ENCODE results near the gene NFS1. TPM values are rescaled to one million over a fixed set of nuclear protein-coding genes. Genes with fewer than 3 reads are reported as not detected.
A peak's percentile ranks its signal among the peaks of the same experiment; 100 is the strongest.
"Not testable (repeated sequence)": the region's sequence is repeated elsewhere in the genome, so short reads cannot be mapped to it uniquely, and the experiment has no call there.

Gene NFS1
- total and polyA plus RNA-seq, 3 experiments from 2014 or later = 18.8 to 37.7 (median 36.4) TPM

DNA sequence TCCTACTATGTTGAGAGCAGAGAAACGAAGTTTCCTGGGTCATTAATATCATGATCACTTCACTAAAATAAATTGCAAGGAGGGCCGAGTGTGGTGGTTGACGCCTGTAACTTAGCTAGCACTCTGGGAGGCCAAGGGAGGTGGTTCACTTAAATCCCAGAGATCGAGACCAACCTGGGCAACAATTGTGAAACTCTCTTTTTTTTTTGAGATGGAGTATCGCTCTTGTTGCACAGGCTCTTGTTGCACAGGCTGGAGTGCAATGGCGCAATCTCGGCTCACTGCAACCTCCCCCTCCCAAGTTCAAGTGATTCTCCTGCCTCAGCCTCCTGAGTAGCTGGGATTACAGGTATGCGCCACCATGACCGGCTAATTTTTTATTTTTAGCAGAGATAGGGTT is 14.0 kb upstream of the NFS1 start:
- CTCF ChIA-PET; H3K9me3 Mint-ChIP-seq; H3K9me3 ChIP-seq (ENCODE audit: low read length); H3K27ac ChIP-seq (ENCODE audit: low read depth, low read length); H3K4me3 ChIP-seq (ENCODE audit: low read length); H3K27me3 Mint-ChIP-seq; H3K27me3 ChIP-seq (ENCODE audit: insufficient read depth, low read length, poor library complexity, severe bottlenecking): not testable (repeated sequence)
- DNase-seq = peak in 1 of 5 donors; percentile 27
- Mint-ChIP-seq H3K36me3 (peaks cover 9 to 90% (median 36%) of the 10 kb centered on the region in 3 donors), H3K4me1 (peaks cover 70 to 83% (median 80%) of the 10 kb centered on the region in 3 donors), H3K4me3 (peak overlapping the region in 3 of 7 donors; percentile 28 to 63 (median 29)), H3K27ac (peak overlapping the region in 4 of 8 donors; percentile 30 to 89 (median 78))
- H3K4me1 ChIP-seq (ENCODE audit: insufficient read depth, low read length) = peaks cover 33% of the 10 kb centered on the region
- POLR2A ChIA-PET = interaction anchor here (0.6 to 0.8 kb wide), 2 partner anchors 11 to 52 kb away, joined by 3 to 4 read pairs; no protein-coding TSS in a partner anchor
- H3K36me3 ChIP-seq (ENCODE audit: insufficient read depth, low read length) = peaks cover 80% of the 10 kb centered on the region

DNA sequence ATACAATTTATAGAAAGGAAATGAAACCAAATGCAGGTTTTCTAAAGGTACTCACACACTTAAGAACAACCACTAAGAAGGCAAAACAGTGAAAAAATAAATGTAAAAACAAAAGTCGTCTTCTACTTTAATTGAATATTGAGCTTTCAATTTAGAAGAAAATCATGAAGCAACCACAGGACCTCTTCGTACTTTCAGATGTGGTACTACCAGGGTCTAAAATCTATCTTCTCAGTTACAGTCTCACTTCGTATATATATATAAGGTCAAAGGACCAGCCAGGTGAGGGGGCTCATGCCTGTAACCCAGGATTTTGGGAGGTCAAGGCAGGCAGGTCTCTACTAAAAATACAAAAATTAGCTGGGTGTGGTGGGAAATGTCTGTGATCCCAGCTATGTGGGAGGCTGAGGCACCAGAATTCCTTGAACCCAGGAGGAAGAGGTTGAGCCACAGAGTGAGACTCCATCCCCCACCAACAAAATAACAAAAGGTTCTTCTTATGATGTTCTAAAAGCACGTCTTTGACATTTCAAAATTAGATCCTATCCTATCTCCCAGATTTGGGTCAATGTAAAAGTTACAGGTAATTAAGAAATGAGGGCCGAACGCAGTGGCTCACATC is 12.5 kb upstream of the NFS1 start:
- peak overlapping the region; percentile 63 to 93 (median 80) for H3K27ac Mint-ChIP-seq
- H3K9me3 Mint-ChIP-seq = no peaks in the 10 kb centered on the region
- DNase-seq = peak in 1 of 5 donors; percentile 6
- H3K27ac ChIP-seq (ENCODE audit: low read depth, low read length) = no peak overlapping the region
- POLR2A ChIA-PET = interaction anchor here (1.3 kb wide), 1 partner anchor 12 kb away, joined by 4 read pairs; the partner anchor contains the start of genes NFS1 and ROMO1
- H3K9me3 ChIP-seq (ENCODE audit: low read length) = no peaks in the 10 kb centered on the region
- H3K36me3 Mint-ChIP-seq = peaks cover 9 to 88% (median 31%) of the 10 kb centered on the region in 3 donors
- CTCF ChIA-PET = interaction anchor here (1.0 to 1.5 kb wide), 4 partner anchors 17 to 173 kb away, joined by 3 read pairs; no protein-coding TSS in a partner anchor
- H3K4me3 ChIP-seq (ENCODE audit: low read length) = no peak overlapping the region
- peaks cover 0 to 3% of the 10 kb centered on the region in 2 donors for H3K27me3 Mint-ChIP-seq
- H3K4me3 Mint-ChIP-seq = peak overlapping the region; percentile 15 to 71 (median 63)
- peaks cover 65 to 73% (median 72%) of the 10 kb centered on the region in 3 donors for H3K4me1 Mint-ChIP-seq
- peaks cover 70% of the 10 kb centered on the region for H3K36me3 ChIP-seq (ENCODE audit: insufficient read depth, low read length)
- no peaks in the 10 kb centered on the region for H3K27me3 ChIP-seq (ENCODE audit: insufficient read depth, low read length, poor library complexity, severe bottlenecking)
- peaks cover 32% of the 10 kb centered on the region for H3K4me1 ChIP-seq (ENCODE audit: insufficient read depth, low read length)

DNA sequence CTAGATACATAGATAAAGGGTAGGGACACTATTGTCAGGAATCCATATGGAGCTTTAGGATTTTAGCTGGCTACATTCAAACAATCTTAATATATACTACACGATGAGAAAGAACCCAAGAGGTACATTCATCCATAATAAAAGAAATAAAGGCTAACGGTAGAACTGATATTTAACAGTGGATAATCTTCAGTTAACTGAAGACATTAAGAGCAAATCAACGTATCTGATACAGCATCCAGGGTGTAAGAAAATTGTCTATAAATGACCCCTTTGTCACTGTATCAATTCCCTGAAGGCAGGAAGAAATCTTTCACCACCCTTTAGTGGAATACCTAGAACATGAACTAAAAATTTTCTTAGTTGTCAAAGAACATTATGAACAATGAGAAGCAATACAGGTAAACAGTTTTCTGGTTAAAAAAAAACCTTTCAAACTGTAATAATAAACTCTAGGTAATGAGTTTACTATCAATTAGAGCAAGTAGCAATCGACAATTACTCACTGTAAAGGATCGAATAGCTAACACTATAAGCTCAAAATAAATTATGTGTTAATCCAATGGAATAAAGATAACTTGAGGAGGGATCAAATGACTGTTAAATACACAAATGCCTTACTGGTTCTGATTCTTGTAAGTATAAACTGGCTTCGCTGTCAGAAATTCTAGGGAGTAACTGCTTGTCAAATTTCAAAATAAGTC is 11.9 kb upstream of the NFS1 start:
- Mint-ChIP-seq H3K4me1 (peaks cover 63 to 69% (median 68%) of the 10 kb centered on the region in 3 donors), H3K27ac (peak overlapping the region; percentile 72 to 93 (median 85)), H3K4me3 (peak overlapping the region; percentile 33 to 71 (median 63)), H3K27me3 (peaks cover 0 to 3% of the 10 kb centered on the region in 2 donors), H3K9me3 (no peaks in the 10 kb centered on the region), H3K36me3 (peaks cover 9 to 87% (median 29%) of the 10 kb centered on the region in 3 donors)
- no peak overlapping the region for H3K27ac ChIP-seq (ENCODE audit: low read depth, low read length)
- CTCF ChIA-PET = interaction anchor here (1.0 to 1.3 kb wide), 4 partner anchors 14 to 174 kb away, joined by 3 read pairs; no protein-coding TSS in a partner anchor
- peaks cover 27% of the 10 kb centered on the region for H3K4me1 ChIP-seq (ENCODE audit: insufficient read depth, low read length)
- no peak overlapping the region for H3K4me3 ChIP-seq (ENCODE audit: low read length)
- H3K27me3 ChIP-seq (ENCODE audit: insufficient read depth, low read length, poor library complexity, severe bottlenecking) = no peaks in the 10 kb centered on the region
- no peaks in the 10 kb centered on the region for H3K9me3 ChIP-seq (ENCODE audit: low read length)
- H3K36me3 ChIP-seq (ENCODE audit: insufficient read depth, low read length) = peaks cover 66% of the 10 kb centered on the region
- POLR2A ChIA-PET = interaction anchor here (1.3 kb wide), 1 partner anchor 12 kb away, joined by 4 read pairs; the partner anchor contains the start of genes NFS1 and ROMO1
- no peak for DNase-seq

DNA sequence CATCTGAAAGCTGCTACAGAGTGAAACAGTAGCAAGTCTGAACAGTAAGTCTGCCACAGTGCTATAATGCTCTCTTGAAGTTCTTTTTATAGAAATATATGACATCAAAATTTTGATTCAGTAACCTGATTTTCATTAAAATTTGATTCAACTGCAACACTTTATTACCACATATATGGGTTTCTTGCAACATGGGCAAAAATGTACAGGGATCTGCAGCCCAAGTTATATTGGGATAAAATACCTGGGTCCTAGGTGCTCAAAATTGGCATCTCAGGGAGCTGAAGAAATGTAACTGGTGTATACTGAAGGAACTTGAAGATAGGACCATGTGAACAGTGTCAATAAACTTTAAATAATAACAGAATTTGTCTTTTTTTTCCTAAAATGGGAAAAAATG is 10.9 kb upstream of the NFS1 start:
- H3K27ac Mint-ChIP-seq = peak overlapping the region in 1 of 8 donors; percentile 85
- Histone ChIP-seq H3K4me1 (ENCODE audit: insufficient read depth, low read length) (peaks cover 27% of the 10 kb centered on the region), H3K36me3 (ENCODE audit: insufficient read depth, low read length) (peaks cover 67% of the 10 kb centered on the region), H3K27me3 (ENCODE audit: insufficient read depth, low read length, poor library complexity, severe bottlenecking) (no peaks in the 10 kb centered on the region), H3K9me3 (ENCODE audit: low read length) (no peaks in the 10 kb centered on the region), H3K27ac (ENCODE audit: low read depth, low read length) (no peak overlapping the region), H3K4me3 (ENCODE audit: low read length) (no peak overlapping the region)
- peaks cover 57 to 61% (median 60%) of the 10 kb centered on the region in 3 donors for H3K4me1 Mint-ChIP-seq
- H3K36me3 Mint-ChIP-seq = peaks cover 10 to 87% (median 27%) of the 10 kb centered on the region in 3 donors
- no peak overlapping the region for H3K4me3 Mint-ChIP-seq
- POLR2A ChIA-PET = no interaction called here
- no peaks in the 10 kb centered on the region for H3K9me3 Mint-ChIP-seq
- peaks cover 0 to 3% of the 10 kb centered on the region in 2 donors for H3K27me3 Mint-ChIP-seq
- DNase-seq = no peak
- CTCF ChIA-PET = interaction anchor here (1.3 to 1.5 kb wide), 2 partner anchors 46 to 91 kb away, joined by 3 to 5 read pairs; partner anchors contain the start of genes CPNE1 and RBM12

DNA sequence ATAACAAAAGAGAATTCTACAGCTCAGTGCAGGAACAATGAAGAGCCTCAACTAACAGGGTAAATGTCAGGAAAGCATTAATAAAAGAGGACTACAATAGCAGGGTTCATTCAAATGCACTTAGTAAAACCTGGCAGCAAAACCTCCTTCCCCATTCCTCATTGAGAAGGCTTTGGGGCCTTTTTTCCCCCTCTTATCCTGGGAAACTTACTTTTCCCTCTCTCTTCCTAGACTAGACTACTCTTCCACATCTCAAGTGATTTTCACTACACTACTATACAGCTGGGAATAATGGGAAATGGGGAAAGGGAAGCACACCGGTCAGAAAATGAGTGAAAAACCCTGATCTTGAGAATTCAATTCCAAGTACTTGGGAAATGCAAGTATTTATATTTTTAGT is 10.1 kb upstream of the NFS1 start:
- H3K4me3 Mint-ChIP-seq = peak overlapping the region in 3 of 7 donors; percentile 0 to 22 (median 9)
- peaks cover 56 to 62% (median 59%) of the 10 kb centered on the region in 3 donors for H3K4me1 Mint-ChIP-seq
- peak overlapping the region in 7 of 8 donors; percentile 9 to 87 (median 21) for H3K27ac Mint-ChIP-seq
- Histone ChIP-seq H3K9me3 (ENCODE audit: low read length) (no peaks in the 10 kb centered on the region), H3K36me3 (ENCODE audit: insufficient read depth, low read length) (peaks cover 69% of the 10 kb centered on the region), H3K4me1 (ENCODE audit: insufficient read depth, low read length) (peaks cover 27% of the 10 kb centered on the region), H3K27me3 (ENCODE audit: insufficient read depth, low read length, poor library complexity, severe bottlenecking) (no peaks in the 10 kb centered on the region), H3K4me3 (ENCODE audit: low read length) (no peak overlapping the region), H3K27ac (ENCODE audit: low read depth, low read length) (no peak overlapping the region)
- ChIA-PET CTCF (interaction anchor here (1.3 to 1.5 kb wide), 2 partner anchors 45 to 90 kb away, joined by 3 to 5 read pairs; partner anchors contain the start of genes CPNE1 and RBM12), POLR2A (interaction anchor here (0.9 kb wide), 1 partner anchor 10 kb away, joined by 3 read pairs; the partner anchor contains the start of genes NFS1 and ROMO1)
- DNase-seq = no peak
- no peaks in the 10 kb centered on the region for H3K9me3 Mint-ChIP-seq
- H3K27me3 Mint-ChIP-seq = peaks cover 0 to 2% of the 10 kb centered on the region in 2 donors
- H3K36me3 Mint-ChIP-seq = peaks cover 17 to 89% (median 27%) of the 10 kb centered on the region in 3 donors

DNA sequence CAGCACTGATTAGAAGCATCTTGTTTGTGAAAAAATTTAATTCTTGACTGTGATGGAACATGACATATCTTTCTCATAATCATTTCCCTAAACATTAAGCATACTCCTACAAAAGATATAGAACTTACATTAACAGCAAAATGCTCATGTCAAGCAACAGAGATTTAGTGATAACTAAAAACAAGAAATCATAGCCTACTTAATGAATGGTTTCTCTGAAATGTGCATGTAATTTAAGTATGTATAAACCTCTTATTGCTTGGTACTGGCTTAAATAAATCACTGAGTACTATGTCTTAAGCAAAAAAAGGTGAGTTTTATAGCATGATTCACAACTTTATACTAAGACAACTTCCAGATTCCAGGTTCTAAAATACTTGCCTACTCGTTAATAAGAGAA is 9.3 kb upstream of the NFS1 start:
- Mint-ChIP-seq H3K36me3 (peaks cover 17 to 90% (median 25%) of the 10 kb centered on the region in 3 donors), H3K27ac (peak overlapping the region in 3 of 8 donors; percentile 24 to 85 (median 54)), H3K27me3 (peaks cover 0 to 2% of the 10 kb centered on the region in 2 donors), H3K9me3 (no peaks in the 10 kb centered on the region), H3K4me1 (peaks cover 51 to 63% (median 57%) of the 10 kb centered on the region in 3 donors), H3K4me3 (no peak overlapping the region)
- Histone ChIP-seq H3K4me3 (ENCODE audit: low read length) (no peak overlapping the region), H3K9me3 (ENCODE audit: low read length) (no peaks in the 10 kb centered on the region), H3K36me3 (ENCODE audit: insufficient read depth, low read length) (peaks cover 69% of the 10 kb centered on the region), H3K27me3 (ENCODE audit: insufficient read depth, low read length, poor library complexity, severe bottlenecking) (no peaks in the 10 kb centered on the region), H3K27ac (ENCODE audit: low read depth, low read length) (no peak overlapping the region), H3K4me1 (ENCODE audit: insufficient read depth, low read length) (peaks cover 27% of the 10 kb centered on the region)
- DNase-seq = no peak
- CTCF ChIA-PET = interaction anchor here (1.4 kb wide), 1 partner anchor 8 kb away, joined by 3 read pairs; no protein-coding TSS in a partner anchor
- POLR2A ChIA-PET = interaction anchor here (0.9 kb wide), 1 partner anchor 9 kb away, joined by 3 read pairs; the partner anchor contains the start of genes NFS1 and ROMO1

DNA sequence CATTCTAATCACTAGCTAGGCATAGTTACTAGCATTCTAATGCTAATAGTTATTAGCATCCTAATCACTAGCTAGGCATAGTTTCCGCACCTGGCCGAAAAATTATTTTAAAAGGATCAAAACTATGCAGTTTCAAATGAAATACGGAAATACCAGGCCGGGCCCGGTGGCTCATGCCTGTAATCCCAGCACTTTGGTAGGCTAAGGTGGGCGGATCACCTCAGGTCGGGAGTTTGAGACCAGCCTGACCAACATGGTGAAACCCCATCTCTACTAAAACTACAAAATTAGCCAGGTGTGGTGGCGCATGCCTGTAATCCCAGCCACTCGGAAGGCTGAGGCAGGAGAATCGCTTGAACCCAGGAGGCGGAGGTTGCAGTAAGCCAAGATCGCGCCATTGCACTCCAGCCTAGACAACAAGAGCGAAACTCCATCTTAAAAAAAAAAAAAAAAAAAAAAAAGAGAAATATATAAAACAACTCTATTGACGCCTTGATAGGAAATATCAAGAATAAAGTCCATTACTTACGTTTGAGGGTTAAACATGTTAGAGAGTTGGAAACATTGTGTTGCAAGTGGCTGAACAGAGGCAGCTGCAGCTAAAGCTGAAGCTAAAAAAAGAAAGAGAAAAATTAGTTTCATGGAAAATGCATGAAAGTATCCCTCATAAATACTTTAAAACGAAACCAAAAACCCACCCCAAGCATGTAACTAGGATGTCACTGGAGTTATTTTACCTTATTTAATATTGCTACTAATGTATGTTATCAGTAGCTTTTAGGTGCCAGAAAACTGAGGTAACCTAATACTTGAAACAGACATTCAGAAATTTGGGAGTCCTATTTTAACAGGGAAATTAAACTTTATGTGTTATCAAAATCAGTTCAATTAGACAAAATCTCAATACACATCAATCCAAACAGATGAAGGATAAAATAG is 7.7 kb upstream of the NFS1 start:
- Histone ChIP-seq H3K36me3 (ENCODE audit: insufficient read depth, low read length) (peaks cover 59% of the 10 kb centered on the region), H3K4me1 (ENCODE audit: insufficient read depth, low read length) (peaks cover 19% of the 10 kb centered on the region)
- not testable (repeated sequence) for H3K27ac ChIP-seq (ENCODE audit: low read depth, low read length); H3K4me3 Mint-ChIP-seq; H3K27me3 ChIP-seq (ENCODE audit: insufficient read depth, low read length, poor library complexity, severe bottlenecking); H3K9me3 ChIP-seq (ENCODE audit: low read length); H3K4me3 ChIP-seq (ENCODE audit: low read length); DNase-seq; H3K27me3 Mint-ChIP-seq; H3K9me3 Mint-ChIP-seq
- ChIA-PET POLR2A (interaction anchor here (0.7 kb wide), 1 partner anchor 20 kb away, joined by 3 read pairs; no protein-coding TSS in a partner anchor), CTCF (interaction anchor here (1.4 to 1.6 kb wide), 3 partner anchors 10 to 105 kb away, joined by 3 to 5 read pairs (median 4); no protein-coding TSS in a partner anchor)
- peaks cover 43 to 60% (median 50%) of the 10 kb centered on the region in 3 donors for H3K4me1 Mint-ChIP-seq
- peak overlapping the region in 1 of 8 donors; percentile 21 for H3K27ac Mint-ChIP-seq
- H3K36me3 Mint-ChIP-seq = peaks cover 15 to 92% (median 19%) of the 10 kb centered on the region in 3 donors
